Measurements from ENCODE around the gene NLRP9.

NLRP9 gene

GRCh38 chr19:55689411-55690108 is 48.6 kb downstream of the NLRP9 start:
- no peak for DNase-seq (ENCODE audit: low read depth in 2 of 2, low spot score in 1 of 2)

- DNase-seq (ENCODE audit: low read depth in 2 of 2, low spot score in 1 of 2) = no peak
Measured at GRCh38 chr19:55688422-55689218, 49.6 kb downstream of the NLRP9 start.

GRCh38 chr19:55687281-55688201 is 50.7 kb downstream of the NLRP9 start:
- DNase-seq (ENCODE audit: low read depth in 2 of 2, low spot score in 1 of 2) = no peak

- DNase-seq (ENCODE audit: low read depth in 2 of 2, low spot score in 1 of 2) = no peak
Measured at GRCh38 chr19:55686311-55687050, 51.7 kb downstream of the NLRP9 start.

- no peak for DNase-seq (ENCODE audit: low read depth in 2 of 2, low spot score in 1 of 2)
Measured at GRCh38 chr19:55685776-55686175, 52.4 kb downstream of the NLRP9 start.

- no peak for DNase-seq (ENCODE audit: low read depth in 2 of 2, low spot score in 1 of 2)
Measured at GRCh38 chr19:55684946-55685681, 53.1 kb downstream of the NLRP9 start.

- DNase-seq (ENCODE audit: low read depth in 2 of 2, low spot score in 1 of 2) = no peak
Measured at GRCh38 chr19:55683449-55684261, 54.5 kb downstream of the NLRP9 start.

GRCh38 chr19:55681131-55682092 is 56.8 kb downstream of the NLRP9 start:
- no peak for DNase-seq (ENCODE audit: low read depth in 2 of 2, low spot score in 1 of 2)

GRCh38 chr19:55680339-55681130 is 57.7 kb downstream of the NLRP9 start:
- no peak for DNase-seq (ENCODE audit: low read depth in 2 of 2, low spot score in 1 of 2)

- DNase-seq (ENCODE audit: low read depth in 2 of 2, low spot score in 1 of 2) = no peak
Measured at GRCh38 chr19:55679343-55680257, 58.6 kb downstream of the NLRP9 start.

GRCh38 chr19:55678121-55678671 is 60.0 kb downstream of the NLRP9 start:
- DNase-seq (ENCODE audit: low read depth in 2 of 2, low spot score in 1 of 2) = no peak

- no peak for DNase-seq (ENCODE audit: low read depth in 2 of 2, low spot score in 1 of 2)
Measured at GRCh38 chr19:55677572-55678028, 60.6 kb downstream of the NLRP9 start.

- no peak for DNase-seq (ENCODE audit: low read depth in 2 of 2, low spot score in 1 of 2)
Measured at GRCh38 chr19:55676889-55677505, 61.2 kb downstream of the NLRP9 start.

GRCh38 chr19:55676383-55676782 is 61.8 kb downstream of the NLRP9 start:
- no peak for DNase-seq (ENCODE audit: low read depth in 2 of 2, low spot score in 1 of 2)

- no peak for DNase-seq (ENCODE audit: low read depth in 2 of 2, low spot score in 1 of 2)
Measured at GRCh38 chr19:55675661-55676354, 62.4 kb downstream of the NLRP9 start.

Measured in stimulated activated CD8-positive, alpha-beta memory T cell treated with anti-CD3 and anti-CD28 coated beads, Interleukin-4, amount 100 ng/mL, for 1 hour (primary cell).